Kidney (tissue), 14 donors: ENCODE results near the gene PLXNB1. TPM values are rescaled to one million over a fixed set of nuclear protein-coding genes. Genes with fewer than 3 reads are reported as not detected.

ENCODE experiments used
- DNase-seq, 5 donors: peaks; one replicate each; pipeline ENCODE4 v3.0.0-alpha.2; 2013 to 2020
- FAIRE-seq: peaks from 2 replicates; lab custom pipeline; 2012; peaks lifted over from hg19 to GRCh38; lab: Jason Lieb, UNC
- H3K27ac ChIP-seq, 2 donors: one replicate each; pipeline ENCODE4 v1.7.0; 2013; ENCODE audit warnings: low read depth in 2 of 2, low read length in 2 of 2, inconsistent platforms in 1 of 2
- H3K27me3 ChIP-seq: one replicate; pipeline ENCODE4 v1.7.1; 2013; ENCODE audit warnings: low read length, inconsistent platforms; ENCODE audit not compliant: control insufficient read depth, insufficient read depth
- H3K36me3 ChIP-seq, 3 donors: one replicate each; pipeline versions ENCODE4 v1.7.0 to v1.7.1; 2013; ENCODE audit warnings: low read length in 3 of 3, control low read depth in 1 of 3, inconsistent platforms in 1 of 3; ENCODE audit not compliant: insufficient read depth in 3 of 3, control insufficient read depth in 2 of 3
- H3K4me1 ChIP-seq, 3 donors: one replicate each; pipeline versions ENCODE4 v1.7.0 to v1.7.1; 2013; ENCODE audit warnings: low read length in 3 of 3, inconsistent platforms in 1 of 3, low read depth in 1 of 3; ENCODE audit not compliant: control insufficient read depth in 2 of 3, insufficient read depth in 2 of 3
- H3K4me3 ChIP-seq, 3 donors: one replicate each; pipeline versions ENCODE4 v1.7.0 to v1.8.1; 2013; ENCODE audit warnings: low read length in 3 of 3, control low read depth in 1 of 3, inconsistent platforms in 1 of 3
- H3K9ac ChIP-seq, 3 donors: one replicate each; pipeline versions ENCODE4 v1.7.0 to v1.7.1; 2013; ENCODE audit warnings: low read length in 3 of 3, control low read depth in 1 of 3, inconsistent platforms in 1 of 3
- H3K9me3 ChIP-seq, 3 donors: one replicate each; pipeline versions ENCODE4 v1.7.0 to v1.7.1; 2013; ENCODE audit warnings: low read length in 3 of 3, control low read depth in 1 of 3, inconsistent platforms in 1 of 3; ENCODE audit not compliant: control insufficient read depth in 2 of 3, insufficient read depth in 1 of 3
- intact Hi-C: fragments of 100-400 bp; cut with DNase I; formaldehyde crosslinking; loops from one replicate; pipeline ENCODE4 v1.11.1; 2022
- polyA plus RNA-seq: library from polyadenylated mRNA; stranded (reverse); fragments of 350-450 nt; fragmentation: Illumina TruSeq; extraction: RNeasy Lipid Tissue Mini Kit (QIAGEN cat#74804); gene quantifications from one replicate; pipeline ENCODE4 v1.2.3, GENCODE V29; 2014; ENCODE audit warnings: low read depth, low replicate concordance; ENCODE audit not compliant: insufficient read depth
- total RNA-seq: library from RNA; stranded (reverse); fragmentation: NEBNext Ultra II Directional; extraction: Animal tissue kit (Norgen Biotek cat#: 25700); gene quantifications from one replicate; pipeline ENCODE4 v1.2.1, GENCODE V29; 2021
- TF ChIP-seq, protein P1 (sequence below): IDR thresholded peaks from 3 replicates; pipeline ENCODE4 v1.5.1; 2012; ENCODE audit warnings: mild to moderate bottlenecking, moderate library complexity, borderline replicate concordance; ENCODE audit not compliant: insufficient read depth; ENCODE audit errors: extremely low read depth
- donor health status: control.
- donor health status: control.
- donor health status: control.
- donor health status: control.
- donor health status: control.
- donor health status: DM: yes; HTN: yes; CAD: no.
- donor health status: Normal renal cell carcinoma (clear cell type).

Gene PLXNB1
- total and polyA plus RNA-seq, 2 donors from 2014 or later = 101 to 224 TPM

DNA sequence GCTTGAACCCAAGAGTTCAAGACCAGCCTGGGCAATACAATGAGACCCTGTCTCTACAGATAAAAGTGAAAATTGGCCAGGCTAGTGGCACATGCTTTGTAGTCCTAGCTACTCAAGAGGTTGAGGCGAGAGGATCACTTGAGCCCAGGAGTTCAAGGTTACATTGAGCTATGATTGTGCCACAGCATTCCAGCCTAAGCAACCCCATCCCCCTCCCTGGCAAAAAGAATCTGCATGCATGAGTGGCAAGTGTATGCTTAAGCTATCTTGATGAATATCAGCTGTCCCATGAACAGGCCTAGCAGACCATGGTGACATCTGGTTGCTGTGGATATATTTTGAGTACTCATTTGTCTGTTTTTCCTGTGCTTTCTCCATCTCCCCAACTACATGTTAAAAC lies 21.4 kb upstream of the PLXNB1 start:
- Histone ChIP-seq H3K4me3 (no peak overlapping the region), H3K36me3 (peaks cover 3 to 19% (median 9%) of the 10 kb centered on the region in 3 donors), H3K9me3 (no peaks in the 10 kb centered on the region), H3K9ac (no peak overlapping the region), H3K4me1 (peaks cover 4 to 6% (median 5%) of the 10 kb centered on the region in 3 donors), H3K27me3 (no peaks in the 10 kb centered on the region), H3K27ac (no peak overlapping the region)
- DNase-seq (no peak), FAIRE-seq (no peak)
- TF ChIP-seq, protein P1, sequence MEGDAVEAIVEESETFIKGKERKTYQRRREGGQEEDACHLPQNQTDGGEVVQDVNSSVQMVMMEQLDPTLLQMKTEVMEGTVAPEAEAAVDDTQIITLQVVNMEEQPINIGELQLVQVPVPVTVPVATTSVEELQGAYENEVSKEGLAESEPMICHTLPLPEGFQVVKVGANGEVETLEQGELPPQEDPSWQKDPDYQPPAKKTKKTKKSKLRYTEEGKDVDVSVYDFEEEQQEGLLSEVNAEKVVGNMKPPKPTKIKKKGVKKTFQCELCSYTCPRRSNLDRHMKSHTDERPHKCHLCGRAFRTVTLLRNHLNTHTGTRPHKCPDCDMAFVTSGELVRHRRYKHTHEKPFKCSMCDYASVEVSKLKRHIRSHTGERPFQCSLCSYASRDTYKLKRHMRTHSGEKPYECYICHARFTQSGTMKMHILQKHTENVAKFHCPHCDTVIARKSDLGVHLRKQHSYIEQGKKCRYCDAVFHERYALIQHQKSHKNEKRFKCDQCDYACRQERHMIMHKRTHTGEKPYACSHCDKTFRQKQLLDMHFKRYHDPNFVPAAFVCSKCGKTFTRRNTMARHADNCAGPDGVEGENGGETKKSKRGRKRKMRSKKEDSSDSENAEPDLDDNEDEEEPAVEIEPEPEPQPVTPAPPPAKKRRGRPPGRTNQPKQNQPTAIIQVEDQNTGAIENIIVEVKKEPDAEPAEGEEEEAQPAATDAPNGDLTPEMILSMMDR = no peak
- intact Hi-C loops = no loop called here

GRCh38 chr3:48446425-48447193 lies 16.7 kb upstream of the PLXNB1 start, which contains the start of gene ATRIP:
TSS of gene ATRIP (plus strand) at chr3:48446737. CDS start at chr3:48446846, 109 bp downstream.
- H3K4me1 ChIP-seq = peaks cover 4 to 15% (median 9%) of the 10 kb centered on the region in 3 donors
- intact Hi-C loops = no loop called here
- H3K4me3 ChIP-seq = peak within 1 kb of the TSS; percentile 72 to 85 (median 80)
- peaks cover 2 to 9% (median 4%) of the 10 kb centered on the region in 3 donors for H3K36me3 ChIP-seq
- no peaks in the 10 kb centered on the region for H3K27me3 ChIP-seq
- DNase-seq (peak; percentile 91 to 97 (median 94)), FAIRE-seq (no peak)
- TF ChIP-seq, protein P1 = no peak
- H3K9ac ChIP-seq = peak within 1 kb of the TSS; percentile 44 to 82 (median 82)
- no peaks in the 10 kb centered on the region for H3K9me3 ChIP-seq
- peak within 1 kb of the TSS; percentile 35 to 80 for H3K27ac ChIP-seq

DNA sequence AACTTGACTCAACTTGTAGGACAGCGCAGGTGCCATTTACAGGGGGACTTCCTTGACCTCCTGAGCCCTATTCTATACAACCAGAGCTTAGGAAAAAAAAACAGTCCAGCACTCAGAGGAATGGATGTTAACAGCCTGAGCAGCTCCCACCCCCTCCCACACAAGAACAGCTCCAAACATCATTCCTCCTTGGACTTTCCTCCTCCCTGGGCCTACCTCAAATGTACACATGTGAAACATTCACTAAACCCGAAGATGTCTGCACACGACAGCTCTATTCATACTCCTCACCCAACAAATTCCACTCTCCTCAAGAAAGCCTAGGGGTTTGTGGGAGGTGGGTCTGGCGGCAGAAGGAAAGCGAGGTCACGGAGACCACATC lies 16.1 kb upstream of the PLXNB1 start:
- H3K9ac ChIP-seq = peak overlapping the region; percentile 13 to 82 (median 41)
- peaks cover 2 to 12% (median 4%) of the 10 kb centered on the region in 3 donors for H3K36me3 ChIP-seq
- intact Hi-C loops = no loop called here
- H3K4me1 ChIP-seq = peaks cover 4 to 17% (median 12%) of the 10 kb centered on the region in 3 donors
- peak overlapping the region; percentile 72 to 85 (median 80) for H3K4me3 ChIP-seq
- no peaks in the 10 kb centered on the region for H3K9me3 ChIP-seq
- FAIRE-seq (no peak), DNase-seq (no peak)
- peak overlapping the region in 1 of 2 donors; percentile 80 for H3K27ac ChIP-seq
- TF ChIP-seq, protein P1 = no peak
- H3K27me3 ChIP-seq = no peaks in the 10 kb centered on the region
